ENCODE results near the gene SLC39A13.

The SLC39A13 gene

GRCh38 chr11:47418454-47419259 lies 10.3 kb downstream of the SLC39A13 start:
- no peak for DNase-seq (ENCODE audit: extremely low spot score, insufficient read length, low read depth)
- FAIRE-seq: no peak

- DNase-seq (ENCODE audit: extremely low spot score, insufficient read length, low read depth) (no peak), FAIRE-seq (no peak)
These were observed 17.2 kb downstream of the SLC39A13 start for GRCh38 chr11:47425611-47426010.

- DNase-seq (ENCODE audit: extremely low spot score, insufficient read length, low read depth) (peak; percentile 86), FAIRE-seq (peak; percentile 97)
These were observed 17.9 kb downstream of the SLC39A13 start, which contains the start of gene PSMC3 for GRCh38 chr11:47426062-47426956. Gene PSMC3, minus strand, starts transcription at chr11:47426439. Its CDS starts 160 bp downstream, at chr11:47426279.

GRCh38 chr11:47430524-47430923 lies 22.1 kb downstream of the SLC39A13 start:
- FAIRE-seq (no peak), DNase-seq (ENCODE audit: extremely low spot score, insufficient read length, low read depth) (no peak)

- no peak for FAIRE-seq
- DNase-seq (ENCODE audit: extremely low spot score, insufficient read length, low read depth): no peak
These were observed 23.1 kb downstream of the SLC39A13 start for GRCh38 chr11:47431356-47432083.

- FAIRE-seq (no peak), DNase-seq (ENCODE audit: extremely low spot score, insufficient read length, low read depth) (no peak)
These were observed 24.8 kb downstream of the SLC39A13 start for GRCh38 chr11:47433157-47433556.

- FAIRE-seq (no peak), DNase-seq (ENCODE audit: extremely low spot score, insufficient read length, low read depth) (no peak)
These were observed 25.8 kb downstream of the SLC39A13 start for GRCh38 chr11:47434011-47434786.

GRCh38 chr11:47435687-47436086 lies 27.3 kb downstream of the SLC39A13 start:
- no peak for DNase-seq (ENCODE audit: extremely low spot score, insufficient read length, low read depth)
- FAIRE-seq: no peak

- FAIRE-seq (no peak), DNase-seq (ENCODE audit: extremely low spot score, insufficient read length, low read depth) (no peak)
These were observed 28.3 kb downstream of the SLC39A13 start for GRCh38 chr11:47436726-47437125.

GRCh38 chr11:47437218-47437745 lies 28.9 kb downstream of the SLC39A13 start:
- DNase-seq (ENCODE audit: extremely low spot score, insufficient read length, low read depth) (no peak), FAIRE-seq (no peak)

- FAIRE-seq: no peak
- no peak for DNase-seq (ENCODE audit: extremely low spot score, insufficient read length, low read depth)
These were observed 29.5 kb downstream of the SLC39A13 start for GRCh38 chr11:47437746-47438418.

- FAIRE-seq (no peak), DNase-seq (ENCODE audit: extremely low spot score, insufficient read length, low read depth) (no peak)
These were observed 30.3 kb downstream of the SLC39A13 start for GRCh38 chr11:47438721-47439120.

- DNase-seq (ENCODE audit: extremely low spot score, insufficient read length, low read depth): no peak
- FAIRE-seq: no peak
These were observed 31.7 kb downstream of the SLC39A13 start for GRCh38 chr11:47440054-47440476.

- no peak for FAIRE-seq
- no peak for DNase-seq (ENCODE audit: extremely low spot score, insufficient read length, low read depth)
These were observed 33.0 kb downstream of the SLC39A13 start for GRCh38 chr11:47441421-47441820.

GRCh38 chr11:47442514-47442913 lies 34.1 kb downstream of the SLC39A13 start:
- DNase-seq (ENCODE audit: extremely low spot score, insufficient read length, low read depth): no peak
- FAIRE-seq: no peak

- FAIRE-seq (no peak), DNase-seq (ENCODE audit: extremely low spot score, insufficient read length, low read depth) (no peak)
These were observed 34.8 kb downstream of the SLC39A13 start for GRCh38 chr11:47443028-47443700.

- DNase-seq (ENCODE audit: extremely low spot score, insufficient read length, low read depth): no peak
- FAIRE-seq: no peak
These were observed 35.4 kb downstream of the SLC39A13 start for GRCh38 chr11:47443817-47444216.

- DNase-seq (ENCODE audit: extremely low spot score, insufficient read length, low read depth): no peak
- no peak for FAIRE-seq
These were observed 37.5 kb downstream of the SLC39A13 start for GRCh38 chr11:47445840-47446239.
